Neuronal stem cell (in vitro differentiated cells): ENCODE results near the gene FOXN3.

Experiments used
- DNase-seq: peaks from one replicate; pipeline ENCODE4 v3.0.0-alpha.2; 2013; ENCODE audit warnings: low spot score
- H2AFZ ChIP-seq: one replicate; pipeline ENCODE4 v1.6.1; 2013; ENCODE audit warnings: mild to moderate bottlenecking, low read length, inconsistent platforms
- H2AK5ac ChIP-seq: 2 replicates; pipeline ENCODE4 v1.6.1; 2013; ENCODE audit warnings: low read depth, mild to moderate bottlenecking, inconsistent platforms, low read length, moderate library complexity, mixed read lengths
- H2BK120ac ChIP-seq: 2 replicates; pipeline ENCODE4 v1.6.1; 2013; ENCODE audit warnings: low read depth, mild to moderate bottlenecking, inconsistent platforms, low read length, moderate library complexity, mixed read lengths
- H2BK12ac ChIP-seq: one replicate; pipeline ENCODE4 v1.6.1; 2013; ENCODE audit warnings: low read length, inconsistent platforms
- H2BK15ac ChIP-seq: 2 replicates; pipeline ENCODE4 v1.6.1; 2013; ENCODE audit warnings: mild to moderate bottlenecking, low read length, inconsistent platforms, mixed read lengths
- H2BK5ac ChIP-seq: one replicate; pipeline ENCODE4 v1.6.1; 2013; ENCODE audit warnings: inconsistent platforms, mild to moderate bottlenecking, low read length, moderate library complexity
- H3K14ac ChIP-seq: one replicate; pipeline ENCODE4 v1.6.1; 2013; ENCODE audit warnings: low read length, inconsistent platforms
- H3K18ac ChIP-seq: 2 replicates; pipeline ENCODE4 v1.6.1; 2013; ENCODE audit warnings: low read length, inconsistent platforms
- H3K23ac ChIP-seq: 2 replicates; pipeline ENCODE4 v1.6.1; 2013; ENCODE audit warnings: low read depth, mild to moderate bottlenecking, mixed read lengths, low read length, inconsistent platforms; ENCODE audit not compliant: poor library complexity
- H3K27ac ChIP-seq: replicated peaks from 3 replicates; pipeline ENCODE4 v1.5.1; 2013; ENCODE audit warnings: low read length, inconsistent platforms
- H3K27me3 ChIP-seq, 3 experiments: 2 replicates each; pipeline ENCODE4 v1.6.1; 2013; ENCODE audit warnings: low read length in 3 of 3, mild to moderate bottlenecking in 2 of 3, inconsistent platforms in 1 of 3, low read depth in 1 of 3, mixed read lengths in 1 of 3, moderate library complexity in 1 of 3; ENCODE audit not compliant: control insufficient read depth in 3 of 3, insufficient read depth in 3 of 3
- H3K36me3 ChIP-seq, 2 donors: replicated peaks in 1 of 2; 2 replicates each; pipeline ENCODE4 v1.6.1; 2013; ENCODE audit warnings: low read length in 2 of 2; ENCODE audit not compliant: control insufficient read depth in 2 of 2, insufficient read depth in 2 of 2
- H3K4ac ChIP-seq: 2 replicates; pipeline ENCODE4 v1.6.1; 2013; ENCODE audit warnings: inconsistent platforms, mild to moderate bottlenecking, low read length, moderate library complexity
- H3K4me1 ChIP-seq, 2 donors: 1 replicate in 1 of 2; 2 replicates in 1 of 2; pipeline ENCODE4 v1.6.1; 2013; ENCODE audit warnings: low read length in 2 of 2, low read depth in 1 of 2; ENCODE audit not compliant: control insufficient read depth in 2 of 2, insufficient read depth in 1 of 2
- H3K4me2 ChIP-seq: one replicate; pipeline ENCODE4 v1.6.1; 2013; ENCODE audit warnings: mild to moderate bottlenecking, low read length, inconsistent platforms; ENCODE audit not compliant: insufficient read depth, poor library complexity, severe bottlenecking
- H3K4me3 ChIP-seq, 2 donors: 2 replicates each; pipeline ENCODE4 v1.5.1; 2013; ENCODE audit warnings: low read length in 2 of 2, mild to moderate bottlenecking in 2 of 2, inconsistent platforms in 1 of 2, moderate library complexity in 1 of 2
- H3K79me1 ChIP-seq: one replicate; pipeline ENCODE4 v1.6.1; 2013; ENCODE audit warnings: low read depth, mild to moderate bottlenecking, inconsistent platforms, low read length, moderate library complexity
- H3K9ac ChIP-seq: one replicate; pipeline ENCODE4 v1.6.1; 2013; ENCODE audit warnings: mild to moderate bottlenecking, low read depth, low read length, inconsistent platforms; ENCODE audit not compliant: poor library complexity
- H3K9me3 ChIP-seq, 2 donors: replicated peaks in 1 of 2; 2 replicates each; pipeline versions ENCODE3 to v1.6.1; 2013; ENCODE audit warnings: low read length in 2 of 2, mild to moderate bottlenecking in 2 of 2, inconsistent platforms in 1 of 2, low read depth in 1 of 2, mixed read lengths in 1 of 2, moderate library complexity in 1 of 2; ENCODE audit not compliant: control insufficient read depth in 2 of 2, insufficient read depth in 1 of 2
- H4K8ac ChIP-seq: one replicate; pipeline ENCODE4 v1.6.1; 2013; ENCODE audit warnings: low read depth, mild to moderate bottlenecking, inconsistent platforms, low read length, moderate library complexity
- H4K91ac ChIP-seq: one replicate; pipeline ENCODE4 v1.6.1; 2013; ENCODE audit warnings: low read length, low read depth, mild to moderate bottlenecking, inconsistent platforms; ENCODE audit not compliant: poor library complexity
- WGBS, 2 donors: extraction: QIAGEN DNeasy Blood & Tissue Kit; methylation state at CpG; one replicate each; pipeline ENCODE4 v1.1.7; 2013; ENCODE audit warnings: missing lambda C conversion rate in 2 of 2, mixed read lengths in 1 of 2; ENCODE audit not compliant: insufficient read length in 2 of 2, insufficient replicate concordance in 1 of 2; ENCODE audit errors: extremely low coverage in 2 of 2; 5-methylcytosine and 5-hydroxymethylcytosine counted together

Gene FOXN3

DNA sequence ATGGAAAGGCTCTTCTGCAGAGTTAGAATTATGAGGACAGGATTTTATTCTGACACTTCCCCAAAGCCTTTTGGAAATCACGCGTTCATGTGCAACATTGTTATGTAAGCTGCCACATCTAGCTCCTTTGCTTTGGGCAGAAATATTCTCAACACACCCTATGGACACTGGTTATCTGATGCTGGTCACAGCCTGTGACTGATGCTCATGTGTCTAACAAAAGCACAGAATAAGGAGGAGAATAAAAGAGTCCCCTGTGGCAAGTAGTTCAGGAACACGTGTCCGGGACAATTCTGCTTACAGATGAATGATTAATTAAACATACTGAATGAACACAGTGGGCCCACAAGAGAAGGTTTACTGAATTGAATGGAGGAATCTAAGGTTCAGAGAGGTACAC lies 22.1 kb downstream of the FOXN3 start:
- H3K27me3 ChIP-seq: no peaks in the 10 kb centered on the region
- WGBS, 2 donors: no CpG with 5 or more reads among the region's 4 CpGs
- no peaks in the 10 kb centered on the region for H3K9me3 ChIP-seq

DNA sequence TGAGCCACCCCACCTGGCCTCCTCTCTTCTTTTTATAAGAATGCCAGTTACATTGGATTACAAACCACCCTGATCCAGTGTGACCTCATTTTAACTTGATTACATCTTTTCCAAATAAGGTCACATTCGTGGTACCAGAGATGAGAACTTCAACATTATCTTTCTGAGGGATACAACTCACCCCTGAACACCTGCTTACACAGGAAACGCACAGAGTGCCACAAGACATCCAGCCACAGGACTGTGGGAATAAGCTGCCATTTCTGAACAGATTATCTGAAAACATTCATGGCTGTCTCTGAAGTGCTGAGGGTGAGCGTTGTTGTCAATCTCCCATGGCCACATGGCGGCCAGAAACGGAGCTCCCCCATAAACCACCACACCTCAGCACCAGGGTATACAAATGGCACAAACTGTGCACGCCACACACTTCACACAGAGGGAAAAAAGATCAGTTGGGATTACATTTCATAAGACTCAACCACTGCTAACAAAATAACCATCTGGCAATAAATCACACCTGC lies 23.7 kb downstream of the FOXN3 start:
- Histone ChIP-seq H2AK5ac (no peak overlapping the region), H3K23ac (no peak overlapping the region), H4K8ac (no peak overlapping the region), H3K4me2 (no peak overlapping the region), H2BK15ac (no peak overlapping the region), H3K9ac (no peak overlapping the region), H3K79me1 (no peaks in the 10 kb centered on the region), H3K14ac (no peak overlapping the region), H2BK120ac (no peak overlapping the region), H3K27ac (no peak overlapping the region), H3K27me3 (no peaks in the 10 kb centered on the region), H2BK12ac (no peak overlapping the region), H3K4me3 (no peak overlapping the region), H3K4ac (no peak overlapping the region), H4K91ac (no peak overlapping the region), H3K36me3 (no peaks in the 10 kb centered on the region), H2BK5ac (no peak overlapping the region), H3K18ac (no peak overlapping the region), H3K4me1 (peaks cover 2 to 9% of the 10 kb centered on the region in 2 donors), H3K9me3 (no peaks in the 10 kb centered on the region), H2AFZ (no peak overlapping the region)
- no peak for DNase-seq
- no CpG with 5 or more reads among the region's 6 CpGs for WGBS, 2 donors

More for the DNA sequence above, 22.1 kb downstream of the FOXN3 start:
- no peak overlapping the region for H3K18ac ChIP-seq
- H3K23ac ChIP-seq: no peak overlapping the region
- no peak overlapping the region for H4K91ac ChIP-seq
- no peak overlapping the region for H3K4ac ChIP-seq
- no peak overlapping the region for H2BK12ac ChIP-seq
- H3K36me3 ChIP-seq: no peaks in the 10 kb centered on the region
- no peak overlapping the region for H2BK5ac ChIP-seq
- H2AK5ac ChIP-seq: no peak overlapping the region
- no peak overlapping the region for H3K4me2 ChIP-seq
- H2BK15ac ChIP-seq: no peak overlapping the region
- H4K8ac ChIP-seq: no peak overlapping the region
- H3K9ac ChIP-seq: no peak overlapping the region
- no peak overlapping the region for H3K4me3 ChIP-seq
- H3K27ac ChIP-seq: no peak overlapping the region
- no peak overlapping the region for H3K14ac ChIP-seq
- H2AFZ ChIP-seq: no peak overlapping the region
- H3K79me1 ChIP-seq: peaks cover 3% of the 10 kb centered on the region
- H3K4me1 ChIP-seq: peaks cover 2 to 19% of the 10 kb centered on the region in 2 donors
- H2BK120ac ChIP-seq: no peak overlapping the region
- no peak for DNase-seq

DNA sequence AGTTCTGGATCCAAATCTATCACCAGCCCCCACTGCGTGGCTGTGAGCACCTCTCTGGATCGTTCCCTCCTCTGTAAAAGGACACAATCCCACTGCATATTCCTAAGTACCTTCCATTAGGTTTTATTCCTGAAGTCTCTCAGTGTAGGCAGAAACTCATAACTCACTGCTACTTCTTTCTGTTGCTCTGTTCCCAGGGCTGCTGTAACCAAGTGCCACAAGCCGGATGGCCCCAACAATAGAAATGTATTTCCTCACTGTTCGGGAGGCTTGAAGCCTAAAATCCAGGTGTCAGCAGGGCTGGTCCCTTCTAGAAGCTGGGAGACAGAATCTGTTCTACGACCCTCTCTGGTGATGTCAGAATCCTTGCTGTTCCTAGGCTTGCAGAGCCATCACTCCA lies 24.9 kb downstream of the FOXN3 start:
- Histone ChIP-seq H2AFZ (no peak overlapping the region), H3K36me3 (peaks cover 0 to 3% of the 10 kb centered on the region in 2 donors), H4K91ac (no peak overlapping the region), H3K4ac (no peak overlapping the region), H3K4me2 (no peak overlapping the region), H3K4me1 (peaks cover 2 to 9% of the 10 kb centered on the region in 2 donors), H2AK5ac (no peak overlapping the region), H3K79me1 (no peaks in the 10 kb centered on the region), H3K27ac (no peak overlapping the region), H3K9ac (no peak overlapping the region), H3K9me3 (no peaks in the 10 kb centered on the region), H2BK5ac (no peak overlapping the region), H3K18ac (no peak overlapping the region), H3K27me3 (no peaks in the 10 kb centered on the region), H3K23ac (peak overlapping the region; percentile 36), H4K8ac (no peak overlapping the region), H2BK12ac (no peak overlapping the region), H2BK15ac (no peak overlapping the region), H2BK120ac (no peak overlapping the region), H3K14ac (no peak overlapping the region), H3K4me3 (no peak overlapping the region)
- WGBS, 2 donors: no CpG with 5 or more reads among the region's 5 CpGs
- no peak for DNase-seq

DNA sequence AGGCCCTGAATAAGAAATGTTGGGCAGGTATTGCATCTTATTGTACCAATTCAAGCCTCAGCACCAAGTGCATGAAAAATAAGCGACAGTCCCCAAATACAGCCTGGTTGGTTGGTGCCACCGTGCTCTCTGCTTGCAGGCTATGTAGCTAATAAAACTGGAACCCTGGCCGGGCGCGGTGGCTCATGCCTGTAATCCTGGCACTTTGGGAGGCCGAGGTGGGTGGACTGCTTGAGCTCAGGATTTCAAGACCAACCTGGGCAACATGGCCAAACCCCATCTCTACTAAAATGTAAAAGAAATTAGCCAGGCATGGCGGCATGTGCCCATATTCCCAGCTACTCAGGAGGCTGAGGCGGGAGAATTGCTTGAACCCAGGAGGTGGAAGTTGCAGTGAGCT lies 25.5 kb downstream of the FOXN3 start:
- H3K4me3 ChIP-seq: no peak overlapping the region
- no CpG with 5 or more reads among the region's 8 CpGs for WGBS, 2 donors
- H2BK12ac ChIP-seq: no peak overlapping the region
- H3K27me3 ChIP-seq: no peaks in the 10 kb centered on the region
- H3K4ac ChIP-seq: no peak overlapping the region
- no peak overlapping the region for H3K27ac ChIP-seq
- H3K14ac ChIP-seq: no peak overlapping the region
- H3K4me2 ChIP-seq: no peak overlapping the region
- H3K9ac ChIP-seq: no peak overlapping the region
- H3K9me3 ChIP-seq: no peaks in the 10 kb centered on the region
- no peak overlapping the region for H3K18ac ChIP-seq
- H2AK5ac ChIP-seq: no peak overlapping the region
- H2BK120ac ChIP-seq: no peak overlapping the region
- H3K4me1 ChIP-seq: peaks cover 2 to 9% of the 10 kb centered on the region in 2 donors
- no peaks in the 10 kb centered on the region for H3K79me1 ChIP-seq
- H4K8ac ChIP-seq: no peak overlapping the region
- peaks cover 0 to 4% of the 10 kb centered on the region in 2 donors for H3K36me3 ChIP-seq
- no peak overlapping the region for H2AFZ ChIP-seq
- no peak overlapping the region for H4K91ac ChIP-seq
- no peak for DNase-seq
- H2BK5ac ChIP-seq: no peak overlapping the region
- H2BK15ac ChIP-seq: no peak overlapping the region
- H3K23ac ChIP-seq: no peak overlapping the region
